ENCODE measurements around the gene LATS2.

LATS2 gene

DNA sequence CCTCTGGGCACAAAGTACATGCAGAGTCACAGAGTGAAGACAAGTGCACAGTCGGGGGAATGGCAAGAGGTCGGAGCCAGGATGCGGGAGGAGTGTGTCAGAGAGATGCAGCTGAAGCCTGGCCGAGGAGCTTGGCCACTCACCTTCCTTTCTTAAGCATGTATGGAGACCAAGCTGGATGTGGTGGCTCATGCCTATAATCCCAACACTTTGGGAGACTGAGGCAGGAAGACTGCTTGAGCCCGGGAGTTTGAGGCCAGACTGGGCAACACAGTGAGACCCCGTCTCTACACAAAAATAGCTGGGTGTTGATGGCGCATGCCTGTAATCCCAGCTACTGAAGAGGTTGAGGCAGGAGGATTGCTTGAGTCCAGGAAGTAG, 67.0 kb downstream of the LATS2 start:
- no peak for DNase-seq (ENCODE audit: low read depth in 1 of 2, low spot score in 1 of 2)

- DNase-seq (ENCODE audit: low read depth in 1 of 2, low spot score in 1 of 2) = no peak
Observed at GRCh38 chr13:20993661-20994440, 67.5 kb downstream of the LATS2 start.

- DNase-seq (ENCODE audit: low read depth in 1 of 2, low spot score in 1 of 2) = no peak
Observed at GRCh38 chr13:20993211-20993610, 68.2 kb downstream of the LATS2 start.

DNA sequence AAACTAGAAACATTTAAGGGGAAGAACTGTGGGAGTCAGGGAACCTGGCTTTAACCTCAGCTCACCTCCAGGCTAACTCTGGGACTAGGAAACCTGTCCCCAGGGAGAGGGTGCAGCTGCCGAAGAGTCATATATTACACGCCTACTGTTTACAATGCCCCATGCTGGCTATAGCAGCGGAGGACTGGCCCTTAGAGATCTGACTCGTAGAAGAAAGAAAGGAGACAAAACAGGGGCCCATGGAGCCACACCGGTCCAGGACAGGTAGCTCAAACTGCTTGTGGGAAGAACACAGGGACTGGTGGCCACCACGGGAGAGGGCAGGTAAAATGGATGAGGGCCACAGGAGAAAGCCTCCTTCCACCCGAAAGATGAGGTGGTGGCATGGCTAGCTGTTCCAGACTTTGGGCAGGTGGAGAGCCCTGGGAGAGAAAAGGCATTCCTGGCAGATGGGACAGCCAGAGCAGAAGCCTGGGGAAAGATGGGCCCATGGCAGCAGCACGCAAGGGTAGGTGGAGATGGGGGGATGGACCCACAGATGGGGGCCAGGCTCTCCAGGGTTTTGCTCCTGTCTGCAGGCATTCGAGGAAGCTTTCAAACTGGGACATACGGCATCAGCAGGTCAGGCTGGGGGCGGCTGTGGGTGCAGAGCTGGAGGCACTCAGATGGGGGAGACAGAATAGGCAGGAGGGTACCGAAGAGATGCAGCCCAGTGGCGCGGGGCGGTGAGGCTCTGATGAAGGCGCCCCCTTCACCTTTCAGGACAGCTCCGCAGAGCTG, 69.5 kb downstream of the LATS2 start:
- no peak for DNase-seq (ENCODE audit: low read depth in 1 of 2, low spot score in 1 of 2)

GRCh38 chr13:20990910-20991525, 70.4 kb downstream of the LATS2 start:
- DNase-seq (ENCODE audit: low read depth in 1 of 2, low spot score in 1 of 2) = no peak

DNA sequence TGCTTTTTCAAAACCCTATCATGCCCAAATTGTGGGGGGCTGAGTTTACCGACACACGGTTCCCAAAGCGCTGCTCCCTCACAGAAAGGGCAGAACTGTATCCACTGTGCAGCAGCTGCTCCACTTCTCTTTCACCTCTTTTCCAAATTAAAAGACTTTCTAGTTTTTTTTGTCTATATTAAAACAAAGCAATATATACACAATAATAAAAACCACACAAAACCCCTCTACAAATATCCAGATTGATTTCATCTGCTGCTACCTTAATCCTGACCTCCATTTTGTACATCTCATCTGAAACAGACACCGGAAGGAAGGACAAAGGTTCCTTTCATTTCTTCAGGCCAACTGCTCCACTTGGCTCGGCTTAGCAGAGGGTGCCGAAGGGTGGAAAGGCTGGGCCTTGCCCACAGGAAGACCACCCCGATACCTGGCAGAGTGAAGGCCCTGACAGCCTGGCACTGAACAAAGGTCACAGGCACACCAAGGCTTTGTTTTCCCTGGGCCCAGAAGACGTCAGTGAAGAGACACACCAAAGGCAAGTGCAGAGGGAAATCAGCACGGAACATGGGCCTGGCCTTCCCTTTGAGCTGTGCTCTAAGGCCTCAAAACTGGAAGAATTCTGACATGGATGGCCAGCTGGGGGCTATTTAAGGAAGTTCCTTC, 71.6 kb downstream of the LATS2 start:
- no peak for DNase-seq (ENCODE audit: low read depth in 1 of 2, low spot score in 1 of 2)

DNA sequence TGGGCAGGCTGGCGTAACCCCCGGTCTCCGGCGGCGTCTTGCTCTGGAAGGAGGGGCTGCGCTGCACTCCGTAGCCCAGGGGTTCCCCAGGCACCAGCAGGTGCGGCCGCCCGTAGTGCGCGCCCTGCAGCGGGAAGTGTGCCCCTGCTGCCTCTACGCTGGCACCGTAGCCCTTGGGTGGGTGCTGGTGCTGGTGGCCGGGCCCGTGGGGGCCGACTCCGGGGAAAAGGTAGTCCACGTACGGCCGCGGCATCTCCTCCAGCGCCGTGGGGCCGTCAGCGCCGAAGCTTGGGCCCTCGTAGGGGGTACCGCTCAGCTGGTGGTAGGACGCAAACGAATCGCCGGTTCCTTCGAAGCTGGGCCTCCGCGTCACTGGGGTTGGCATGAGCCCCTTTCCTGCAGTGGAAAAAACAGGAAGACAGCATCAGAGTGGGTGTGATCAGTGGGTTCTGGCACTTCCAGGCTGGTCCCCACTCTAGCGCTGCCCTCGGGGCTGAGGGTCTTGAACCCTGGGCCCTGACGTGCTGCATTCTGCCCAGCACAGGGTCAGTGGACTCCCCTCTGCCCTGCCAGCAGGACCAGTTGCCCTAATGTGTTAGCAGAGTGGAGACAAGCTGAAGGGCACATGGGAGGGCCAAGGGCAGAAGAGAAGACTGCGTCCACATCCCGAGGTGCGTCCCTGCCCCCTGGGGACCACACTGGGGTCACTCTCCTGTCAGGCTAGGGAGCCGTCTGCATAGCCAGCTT, 72.3 kb downstream of the LATS2 start:
- no peak for DNase-seq (ENCODE audit: low read depth in 1 of 2, low spot score in 1 of 2)

DNA sequence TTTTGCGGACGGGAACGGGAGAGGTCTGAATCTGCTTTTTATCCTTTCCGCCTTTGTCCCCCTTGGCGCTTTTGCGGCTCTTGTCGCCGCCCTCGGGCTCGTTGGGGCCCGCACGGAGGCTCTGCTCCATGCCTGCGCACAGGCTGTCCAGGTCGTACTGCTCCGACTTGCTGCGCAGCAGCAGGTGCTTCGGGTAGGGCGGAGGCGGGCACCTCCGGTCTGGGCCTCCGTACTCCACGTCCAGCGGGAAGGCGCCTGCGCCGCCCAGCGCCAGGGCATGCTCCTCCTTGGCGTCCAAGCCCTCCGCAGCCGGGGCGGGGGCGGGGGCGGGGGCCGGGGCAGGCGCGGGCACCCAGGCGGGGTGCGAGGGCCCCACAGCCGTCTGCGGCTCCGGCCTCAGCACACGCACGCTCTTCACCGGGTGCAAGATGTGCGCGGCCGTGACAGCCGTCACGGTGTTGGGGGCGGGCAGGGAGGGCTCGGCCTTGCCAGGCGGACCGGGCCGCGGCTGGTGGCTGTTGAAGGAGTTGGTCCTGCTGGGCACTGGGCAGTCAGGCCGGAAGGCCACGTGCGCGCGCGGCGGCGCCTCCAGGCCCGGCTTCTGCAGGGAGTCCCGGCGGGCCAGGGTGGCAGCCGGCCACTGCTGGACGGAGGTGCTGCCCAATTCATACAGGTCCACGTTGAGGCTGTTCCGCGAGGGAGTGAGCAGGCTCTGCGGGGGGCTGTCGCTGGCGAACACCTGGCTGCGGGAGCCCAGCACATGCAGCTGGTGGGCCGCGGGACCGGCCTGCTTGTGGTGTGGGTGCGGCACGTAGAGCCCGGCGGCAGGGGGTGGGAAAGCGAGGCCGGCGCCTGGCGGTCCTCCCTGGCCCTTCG, 73.1 kb downstream of the LATS2 start:
- DNase-seq (ENCODE audit: low read depth in 1 of 2, low spot score in 1 of 2) = no peak

DNA sequence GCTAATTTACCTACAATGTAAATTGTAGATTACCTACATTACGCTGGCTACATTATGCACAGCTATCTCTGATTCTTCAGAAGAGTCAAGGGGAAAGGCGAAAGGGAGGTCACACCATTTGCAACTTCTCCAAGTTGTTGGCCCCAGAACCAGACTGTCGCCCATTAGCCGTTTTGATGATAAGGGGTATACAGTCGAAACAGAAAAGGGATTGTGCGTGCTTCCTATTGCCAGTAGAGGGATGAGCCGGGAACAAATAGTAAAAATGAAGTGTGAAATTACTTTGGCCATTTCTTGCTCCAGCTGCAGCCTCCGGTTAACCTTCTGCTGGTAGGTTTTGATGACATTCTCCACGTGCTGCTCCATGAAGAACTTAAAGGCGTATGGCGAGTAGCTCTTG, 73.8 kb downstream of the LATS2 start:
- no peak for DNase-seq (ENCODE audit: low read depth in 1 of 2, low spot score in 1 of 2)

- DNase-seq (ENCODE audit: low read depth in 1 of 2, low spot score in 1 of 2) = no peak
Observed at GRCh38 chr13:20984879-20985278, 76.5 kb downstream of the LATS2 start.

- no peak for DNase-seq (ENCODE audit: low read depth in 1 of 2, low spot score in 1 of 2)
Observed at GRCh38 chr13:20983386-20983785, 78.0 kb downstream of the LATS2 start.

DNA sequence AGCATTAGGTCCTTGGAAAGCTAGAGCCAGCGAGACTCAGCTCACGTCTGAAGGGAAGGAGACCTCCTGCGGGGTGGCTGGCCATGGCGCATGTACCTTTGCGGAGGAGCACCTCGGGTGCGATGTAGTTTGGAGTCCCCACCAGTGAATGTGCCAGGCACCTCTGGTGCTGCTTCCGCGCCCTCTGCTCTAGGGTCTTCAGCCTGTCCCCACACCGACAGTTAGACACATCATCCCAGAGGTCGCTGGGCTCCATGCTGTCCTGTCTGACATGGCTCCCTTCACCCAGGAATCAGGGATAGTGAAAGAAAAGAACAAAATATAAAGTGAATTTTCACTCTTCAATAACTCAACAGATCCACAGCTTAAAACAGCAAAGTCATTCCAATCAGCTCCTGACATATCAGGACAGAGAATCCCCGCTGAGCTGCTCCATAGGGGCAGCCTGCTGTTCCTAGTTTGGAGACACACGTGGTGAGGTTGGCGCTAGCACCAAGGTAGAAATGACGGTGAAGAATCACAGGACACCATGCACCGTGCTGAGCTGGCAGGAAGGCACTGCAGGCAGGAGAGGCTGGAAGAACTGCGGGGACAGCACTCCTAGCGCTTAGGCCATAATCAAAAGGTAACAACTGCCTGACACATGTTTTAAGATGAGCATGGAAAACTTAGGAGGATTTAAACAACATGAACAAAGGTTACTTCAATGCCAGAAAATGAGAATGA, 79.9 kb downstream of the LATS2 start:
- no peak for DNase-seq (ENCODE audit: low read depth in 1 of 2, low spot score in 1 of 2)

GRCh38 chr13:20980899-20981298, 80.5 kb downstream of the LATS2 start:
- no peak for DNase-seq (ENCODE audit: low read depth in 1 of 2, low spot score in 1 of 2)

DNA sequence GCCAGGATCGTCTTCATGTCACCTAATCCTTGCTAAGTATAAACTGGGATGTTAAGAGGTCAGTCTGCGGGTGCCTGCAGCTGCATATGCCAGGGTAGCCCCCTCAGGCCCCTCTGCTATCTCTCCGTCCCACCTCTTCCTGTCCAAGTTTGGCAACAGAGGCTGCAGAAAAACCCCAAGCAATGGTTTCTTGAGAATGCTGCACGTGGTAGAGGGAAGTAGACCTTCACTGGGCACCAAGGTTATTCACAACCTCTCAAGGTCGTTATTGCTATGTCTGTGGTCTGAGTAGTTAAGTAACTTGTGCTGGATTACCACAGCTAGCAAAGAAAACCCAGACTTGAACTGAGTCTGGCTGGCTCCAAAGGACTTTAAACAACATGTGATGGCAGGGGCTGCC, 81.0 kb downstream of the LATS2 start:
- no peak for DNase-seq (ENCODE audit: low read depth in 1 of 2, low spot score in 1 of 2)

DNA sequence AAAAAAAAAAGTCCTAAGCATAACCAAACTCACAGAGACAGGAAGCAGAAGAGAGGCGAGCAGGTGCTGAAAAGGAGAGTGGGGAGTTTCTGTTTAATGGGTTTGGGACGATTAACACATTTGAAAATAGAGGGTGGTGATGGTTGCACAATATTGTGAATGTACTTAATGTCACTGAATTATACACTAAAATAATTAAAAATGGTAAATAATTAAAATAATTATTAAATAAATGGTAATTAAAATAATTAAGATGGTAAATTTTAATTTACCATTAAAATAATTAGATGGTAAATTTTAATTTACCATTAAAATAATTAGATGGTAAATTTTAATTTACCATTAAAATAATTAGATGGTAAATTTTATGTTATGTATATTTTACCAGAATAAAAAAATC, 84.0 kb downstream of the LATS2 start:
- no peak for DNase-seq (ENCODE audit: low read depth in 1 of 2, low spot score in 1 of 2)

GRCh38 chr13:20974981-20975585, 86.3 kb downstream of the LATS2 start:
- DNase-seq (ENCODE audit: low read depth in 1 of 2, low spot score in 1 of 2) = no peak

- DNase-seq (ENCODE audit: low read depth in 1 of 2, low spot score in 1 of 2) = no peak
Observed at GRCh38 chr13:20973886-20974425, 87.4 kb downstream of the LATS2 start.

DNA sequence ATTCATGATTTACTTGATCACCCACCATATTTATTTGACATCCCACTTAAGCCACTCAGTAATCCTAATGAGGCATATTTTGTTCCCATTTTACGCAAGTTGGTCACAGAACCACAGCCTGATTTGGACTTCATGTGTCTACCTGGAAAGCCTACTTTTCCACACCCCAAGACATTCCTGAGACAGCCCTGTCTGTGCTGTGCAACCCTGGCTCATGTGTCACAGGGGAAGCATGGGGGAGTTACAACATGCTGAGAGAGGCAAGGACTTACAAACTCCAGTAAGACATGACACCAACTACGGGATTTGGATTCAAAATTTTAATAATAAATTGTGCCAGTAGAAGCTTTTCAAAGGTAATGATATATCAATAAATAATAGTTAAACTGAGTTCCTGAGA, 88.7 kb downstream of the LATS2 start:
- DNase-seq (ENCODE audit: low read depth in 1 of 2, low spot score in 1 of 2) = no peak

- DNase-seq (ENCODE audit: low read depth in 1 of 2, low spot score in 1 of 2) = no peak
Observed at GRCh38 chr13:20969182-20969581, 92.2 kb downstream of the LATS2 start.

All from activated CD4-positive, alpha-beta T cell treated with anti-CD3 and anti-CD28 coated beads, Interleukin-2, amount 50 U/mL, for 24 hours (primary cell).